Testis (tissue), 3 donors: ENCODE data around the gene STXBP5L. TPM values are rescaled to one million over a fixed set of nuclear protein-coding genes. Genes with fewer than 3 reads are reported as not detected.

Experiments
- DNase-seq: peaks from one replicate; pipeline ENCODE4 v3.0.0-alpha.2; 2019
- H3K27ac ChIP-seq, 2 donors: fragments of 200-600 bp; sonication (generic); one replicate each; pipeline ENCODE4 v1.5.1; 2019
- H3K27me3 ChIP-seq: fragments of 200-600 bp; sonication (generic); one replicate; pipeline ENCODE4 v1.5.1; 2019
- H3K36me3 ChIP-seq: fragments of 200-600 bp; sonication (generic); one replicate; pipeline ENCODE4 v1.5.1; 2017; ENCODE audit warnings: low read depth; ENCODE audit errors: missing control alignments
- H3K4me1 ChIP-seq: fragments of 200-600 bp; sonication (generic); one replicate; pipeline ENCODE4 v1.5.1; 2019
- H3K4me3 ChIP-seq, 2 donors: fragments of 200-600 bp; sonication (generic); one replicate each; pipeline ENCODE4 v1.5.1; 2017 to 2019
- H3K9me3 ChIP-seq: fragments of 200-600 bp; sonication (generic); one replicate; pipeline ENCODE4 v1.5.1; 2017
- POLR2A ChIP-seq: fragments of 450-650 bp; IDR thresholded peaks from one replicate; pipeline ENCODE4 v1.6.1; 2017; ENCODE audit warnings: antibody characterized with exemption, mild to moderate bottlenecking, moderate library complexity
- WGBS, 2 donors: methylation state at CpG; one replicate each; pipeline ENCODE4 v1.1.5; 2018; 5-methylcytosine and 5-hydroxymethylcytosine counted together
- intact Hi-C: fragments of 100-400 bp; cut with DNase I; formaldehyde crosslinking; loops from one replicate; pipeline ENCODE4 v1.15.1; 2023; ENCODE audit warnings: low total_unique reads
- polyA plus RNA-seq: library from polyadenylated mRNA; stranded (reverse); fragments of 350-450 nt; fragmentation: Illumina TruSeq; extraction: RNeasy Lipid Tissue Mini Kit (QIAGEN cat#74804); gene quantifications from one replicate; pipeline ENCODE4 v1.2.3, GENCODE V29; 2014; ENCODE audit warnings: low read depth, low replicate concordance; ENCODE audit not compliant: insufficient read depth
- total RNA-seq, 2 donors: library from RNA; depleted of rRNA; stranded (reverse); fragments of >200 nt; gene quantifications; one replicate each; pipeline ENCODE4 v1.2.3, GENCODE V29; 2016
- TF ChIP-seq, protein P1 (sequence below), 3 experiments: fragments of 450-650 bp in 2 of 3; fragments of 200-600 bp in 1 of 3; sonication (generic) in 1 of 3; IDR thresholded peaks; one replicate each; pipeline ENCODE4 v1.5.1; 2016 to 2019; ENCODE audit warnings: antibody characterized with exemption in 3 of 3, mild to moderate bottlenecking in 2 of 3, moderate library complexity in 1 of 3

The STXBP5L gene
- total and polyA plus RNA-seq, 3 donors from 2014 or later: 2.3 to 12.1 (median 10.0) TPM

DNA sequence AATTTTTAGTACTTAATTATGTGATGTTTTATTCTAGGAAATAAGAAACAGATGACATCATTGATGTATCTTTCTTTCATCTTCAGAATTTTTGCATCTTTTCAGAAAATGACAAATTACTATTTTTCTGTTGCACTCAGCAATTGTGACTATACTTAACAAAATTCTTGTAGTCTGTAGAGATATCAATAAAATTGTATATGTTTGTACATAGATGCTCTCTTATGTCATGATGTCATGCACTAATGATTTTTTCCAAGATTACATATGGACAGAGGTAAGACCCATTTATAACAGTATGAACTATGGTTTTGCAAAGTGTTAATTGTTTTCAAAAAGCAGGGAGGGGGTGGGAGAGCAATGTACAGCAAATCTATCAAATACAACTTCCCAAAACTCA lies 516.5 kb downstream of the STXBP5L start:
- no peak for DNase-seq
- no peak overlapping the region for H3K4me3 ChIP-seq
- no peak overlapping the region for H3K27ac ChIP-seq
- no peaks in the 10 kb centered on the region for H3K36me3 ChIP-seq
- no peaks in the 10 kb centered on the region for H3K9me3 ChIP-seq
- no peaks in the 10 kb centered on the region for H3K4me1 ChIP-seq
- intact Hi-C loops: no loop called here
- TF ChIP-seq POLR2A: no peak
- TF ChIP-seq, protein P1, sequence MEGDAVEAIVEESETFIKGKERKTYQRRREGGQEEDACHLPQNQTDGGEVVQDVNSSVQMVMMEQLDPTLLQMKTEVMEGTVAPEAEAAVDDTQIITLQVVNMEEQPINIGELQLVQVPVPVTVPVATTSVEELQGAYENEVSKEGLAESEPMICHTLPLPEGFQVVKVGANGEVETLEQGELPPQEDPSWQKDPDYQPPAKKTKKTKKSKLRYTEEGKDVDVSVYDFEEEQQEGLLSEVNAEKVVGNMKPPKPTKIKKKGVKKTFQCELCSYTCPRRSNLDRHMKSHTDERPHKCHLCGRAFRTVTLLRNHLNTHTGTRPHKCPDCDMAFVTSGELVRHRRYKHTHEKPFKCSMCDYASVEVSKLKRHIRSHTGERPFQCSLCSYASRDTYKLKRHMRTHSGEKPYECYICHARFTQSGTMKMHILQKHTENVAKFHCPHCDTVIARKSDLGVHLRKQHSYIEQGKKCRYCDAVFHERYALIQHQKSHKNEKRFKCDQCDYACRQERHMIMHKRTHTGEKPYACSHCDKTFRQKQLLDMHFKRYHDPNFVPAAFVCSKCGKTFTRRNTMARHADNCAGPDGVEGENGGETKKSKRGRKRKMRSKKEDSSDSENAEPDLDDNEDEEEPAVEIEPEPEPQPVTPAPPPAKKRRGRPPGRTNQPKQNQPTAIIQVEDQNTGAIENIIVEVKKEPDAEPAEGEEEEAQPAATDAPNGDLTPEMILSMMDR (IDR thresholded peaks at IDR 0.05): no peak
- H3K27me3 ChIP-seq: no peaks in the 10 kb centered on the region

DNA sequence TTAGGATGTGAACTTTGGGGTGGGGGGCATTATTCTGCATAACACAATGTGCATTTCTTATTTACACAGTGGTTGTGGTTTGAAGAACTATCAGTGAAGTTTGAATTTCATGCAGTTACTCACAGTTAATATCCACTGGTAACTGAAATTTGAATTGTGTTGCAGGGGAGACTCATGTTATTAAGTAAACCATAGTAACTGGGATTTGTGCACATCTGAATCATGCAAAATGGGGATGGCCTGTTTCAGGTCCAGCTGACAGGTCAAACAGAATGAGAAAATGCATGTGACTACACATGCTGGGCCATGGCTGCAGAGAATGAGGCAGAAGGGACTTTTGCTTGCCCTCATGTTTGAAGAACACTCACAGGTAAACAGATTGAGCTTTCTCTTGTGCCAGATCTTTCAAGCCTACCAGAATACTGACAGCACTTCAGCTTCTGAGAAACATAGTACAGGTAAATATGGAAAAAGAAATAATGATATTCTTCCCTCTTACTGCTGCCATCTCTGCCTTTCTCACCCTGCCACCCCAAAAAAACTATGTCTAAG lies 522.7 kb downstream of the STXBP5L start:
- DNase-seq: no peak
- H3K4me3 ChIP-seq: no peak overlapping the region
- no peaks in the 10 kb centered on the region for H3K9me3 ChIP-seq
- H3K27ac ChIP-seq: no peak overlapping the region
- H3K4me1 ChIP-seq: no peaks in the 10 kb centered on the region
- intact Hi-C loops: no loop called here
- TF ChIP-seq, protein P1 (IDR thresholded peaks at IDR 0.05): no peak
- no peak for TF ChIP-seq POLR2A
- no peaks in the 10 kb centered on the region for H3K27me3 ChIP-seq
- H3K36me3 ChIP-seq: no peaks in the 10 kb centered on the region

DNA sequence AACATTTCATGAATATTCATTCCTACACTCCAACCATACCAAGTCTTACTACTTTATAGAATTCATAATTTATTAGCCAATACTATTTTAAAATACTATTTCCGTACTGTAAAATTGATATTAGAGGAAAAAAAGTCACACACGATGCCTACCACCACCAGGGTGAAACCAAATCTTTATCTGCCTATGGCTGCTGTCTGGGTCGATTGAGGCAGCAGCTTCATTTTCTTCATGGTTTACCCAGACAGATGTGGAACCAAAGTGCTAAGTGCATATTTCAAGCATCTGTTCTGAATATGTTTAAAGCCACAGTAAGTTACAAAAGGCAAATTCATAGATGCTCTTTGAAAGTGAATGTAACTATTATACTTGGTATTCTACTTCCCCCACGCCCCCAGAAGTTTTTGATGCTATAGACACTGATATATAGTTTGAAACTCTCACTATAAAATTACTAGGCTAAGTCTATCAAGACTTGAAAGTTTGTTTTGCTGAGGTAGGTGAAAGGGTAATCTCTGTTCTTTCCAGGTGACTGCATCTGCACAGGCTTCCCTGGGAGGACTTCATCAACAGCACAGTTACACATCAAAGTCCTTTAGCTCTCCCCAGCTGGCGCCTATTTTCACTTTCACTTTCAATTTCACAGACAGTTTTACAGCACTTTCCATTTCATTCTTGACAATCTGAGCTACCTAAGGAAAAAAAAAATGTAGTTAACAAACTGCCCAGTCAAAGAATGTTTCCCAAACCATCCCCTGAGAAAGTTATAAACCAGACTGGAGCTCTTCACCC lies 523.9 kb downstream of the STXBP5L start:
- intact Hi-C loops: no loop called here
- 64 to 66% methylated on average over 5 of the region's 5 CpGs for WGBS, 2 donors
- DNase-seq: no peak

DNA sequence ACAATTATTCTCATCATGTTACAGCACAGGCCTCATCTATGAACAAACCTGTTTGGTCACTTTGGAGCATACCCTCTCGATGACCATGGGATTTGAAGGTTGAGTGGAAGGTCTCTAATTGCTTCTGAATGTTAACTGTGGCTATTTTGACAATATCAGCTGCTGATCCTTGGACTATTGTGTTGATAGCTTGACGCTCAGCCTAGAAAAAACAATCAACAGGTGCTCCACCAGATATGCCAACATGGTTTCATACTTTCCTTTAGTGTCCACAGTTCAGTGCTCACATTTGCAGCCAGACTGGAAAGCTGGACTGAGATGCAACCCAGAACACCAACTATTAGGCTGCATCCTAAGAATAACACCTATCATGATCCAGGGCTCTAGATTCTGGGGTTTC lies 528.1 kb downstream of the STXBP5L start:
- TF ChIP-seq, protein P1 (IDR thresholded peaks at IDR 0.05): no peak
- no peak for TF ChIP-seq POLR2A
- intact Hi-C loops: no loop called here

More for the DNA sequence above, 523.9 kb downstream of the STXBP5L start:
- Histone ChIP-seq H3K27ac (no peak overlapping the region), H3K4me1 (no peaks in the 10 kb centered on the region), H3K4me3 (no peak overlapping the region), H3K36me3 (no peaks in the 10 kb centered on the region), H3K9me3 (no peaks in the 10 kb centered on the region), H3K27me3 (no peaks in the 10 kb centered on the region)
- no peak for TF ChIP-seq POLR2A
- TF ChIP-seq, protein P1 (IDR thresholded peaks at IDR 0.05): no peak

DNA sequence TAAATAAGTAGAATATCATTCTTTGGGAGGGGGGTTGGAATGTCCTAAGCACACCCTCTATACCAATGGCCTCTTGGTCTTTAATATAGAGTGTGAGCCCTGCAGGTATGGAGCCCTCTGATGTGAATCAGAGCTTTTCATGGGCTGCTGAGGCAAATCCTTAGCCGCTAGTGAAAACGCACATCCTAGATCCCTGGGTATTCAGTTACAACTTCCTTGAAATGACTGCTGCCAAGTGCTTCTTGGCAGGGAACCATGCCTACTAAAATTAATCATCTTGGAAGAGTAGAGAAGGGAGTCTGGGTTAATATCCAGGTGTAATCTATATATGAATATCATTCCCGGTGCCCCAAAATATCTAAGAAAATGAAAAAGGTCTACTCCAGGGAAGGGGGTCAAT lies 528.6 kb downstream of the STXBP5L start:
- H3K27ac ChIP-seq: no peak overlapping the region
- H3K9me3 ChIP-seq: no peaks in the 10 kb centered on the region
- TF ChIP-seq POLR2A: no peak
- TF ChIP-seq, protein P1 (IDR thresholded peaks at IDR 0.05): no peak
- no peak for DNase-seq
- H3K27me3 ChIP-seq: no peaks in the 10 kb centered on the region
- 80 to 96% methylated on average over 3 of the region's 3 CpGs for WGBS, 2 donors
- no peaks in the 10 kb centered on the region for H3K36me3 ChIP-seq
- no peaks in the 10 kb centered on the region for H3K4me1 ChIP-seq
- H3K4me3 ChIP-seq: no peak overlapping the region
- intact Hi-C loops: no loop called here

More for the DNA sequence above, 528.1 kb downstream of the STXBP5L start:
- 95 to 97% methylated on average over 2 of the region's 2 CpGs for WGBS, 2 donors
- no peaks in the 10 kb centered on the region for H3K27me3 ChIP-seq
- no peak for DNase-seq
- no peaks in the 10 kb centered on the region for H3K36me3 ChIP-seq
- H3K9me3 ChIP-seq: no peaks in the 10 kb centered on the region
- H3K4me1 ChIP-seq: no peaks in the 10 kb centered on the region
- H3K4me3 ChIP-seq: no peak overlapping the region
- H3K27ac ChIP-seq: no peak overlapping the region
